Measurements from ENCODE around the gene HTD2. TPM values are rescaled to one million over a fixed set of nuclear protein-coding genes. Genes with fewer than 3 reads are reported as not detected.
A peak's percentile ranks its signal among the peaks of the same experiment; 100 is the strongest.
"Not testable (repeated sequence)": the region's sequence is repeated elsewhere in the genome, so short reads cannot be mapped to it uniquely, and the experiment has no call there.

The HTD2 gene
- 7.6 TPM for polyA plus RNA-seq (2013, experiment 1 of 2)
- polyA plus RNA-seq (2013, experiment 2 of 2): 7.9 TPM

GRCh38 chr3:58305882-58306711, at the start of gene HTD2, which contains the start of gene RPP14:
TSS of gene HTD2 (plus strand) at chr3:58306520. CDS start at chr3:58317614, 11,094 bp downstream.
TSS of gene RPP14 (plus strand) at chr3:58306245. CDS start at chr3:58310330, 4,085 bp downstream.
- 5 to 8% methylated on average over 67 to 68 of the region's 71 CpGs for WGBS, 2 experiments (ENCODE audit: insufficient coverage in 2 of 2)
- H3K4me1 ChIP-seq (ENCODE audit: control insufficient read depth, insufficient read depth, low read length, poor library complexity, severe bottlenecking): no peaks in the 10 kb centered on the region
- H3K27ac ChIP-seq (ENCODE audit: low read depth, low read length, severe bottlenecking): peak within 1 kb of the TSS; percentile 99
- peak within 1 kb of the TSS; percentile 76 for H3K4me3 ChIP-seq (ENCODE audit: extremely low read depth, insufficient read depth, low read length, poor library complexity, severe bottlenecking)
- peaks cover 33% of the 10 kb centered on the region for H3K36me3 ChIP-seq (ENCODE audit: control insufficient read depth, insufficient read depth, low read length)
- no peaks in the 10 kb centered on the region for H3K9me3 ChIP-seq (ENCODE audit: control insufficient read depth, low read length)

- H3K36me3 ChIP-seq (ENCODE audit: control insufficient read depth, insufficient read depth, low read length): no peaks in the 10 kb centered on the region
- H3K9me3 ChIP-seq (ENCODE audit: control insufficient read depth, low read length): no peaks in the 10 kb centered on the region
- no peak overlapping the region for H3K4me3 ChIP-seq (ENCODE audit: extremely low read depth, insufficient read depth, low read length, poor library complexity, severe bottlenecking)
- H3K4me1 ChIP-seq (ENCODE audit: control insufficient read depth, insufficient read depth, low read length, poor library complexity, severe bottlenecking): peaks cover 8% of the 10 kb centered on the region
- 89 to 92% methylated on average over 9 of the region's 10 CpGs for WGBS, 2 experiments (ENCODE audit: insufficient coverage in 2 of 2)
- H3K27ac ChIP-seq (ENCODE audit: low read depth, low read length, severe bottlenecking): no peak overlapping the region
Observed at GRCh38 chr3:58258392-58259055, 47.8 kb upstream of the HTD2 start.

- H3K27ac ChIP-seq (ENCODE audit: low read depth, low read length, severe bottlenecking): peak overlapping the region; percentile 5
- H3K9me3 ChIP-seq (ENCODE audit: control insufficient read depth, low read length): no peaks in the 10 kb centered on the region
- no peaks in the 10 kb centered on the region for H3K36me3 ChIP-seq (ENCODE audit: control insufficient read depth, insufficient read depth, low read length)
- peaks cover 8% of the 10 kb centered on the region for H3K4me1 ChIP-seq (ENCODE audit: control insufficient read depth, insufficient read depth, low read length, poor library complexity, severe bottlenecking)
- no peak overlapping the region for H3K4me3 ChIP-seq (ENCODE audit: extremely low read depth, insufficient read depth, low read length, poor library complexity, severe bottlenecking)
- 90 to 93% methylated on average over 3 to 5 of the region's 6 CpGs for WGBS, 2 experiments (ENCODE audit: insufficient coverage in 2 of 2)
Observed at GRCh38 chr3:58260261-58260731, 46.0 kb upstream of the HTD2 start.

GRCh38 chr3:58260733-58261132, 45.6 kb upstream of the HTD2 start:
- 90 to 92% methylated on average over 6 of the region's 6 CpGs for WGBS, 2 experiments (ENCODE audit: insufficient coverage in 2 of 2)
- H3K36me3 ChIP-seq (ENCODE audit: control insufficient read depth, insufficient read depth, low read length): no peaks in the 10 kb centered on the region
- no peaks in the 10 kb centered on the region for H3K9me3 ChIP-seq (ENCODE audit: control insufficient read depth, low read length)
- no peak overlapping the region for H3K27ac ChIP-seq (ENCODE audit: low read depth, low read length, severe bottlenecking)
- peaks cover 8% of the 10 kb centered on the region for H3K4me1 ChIP-seq (ENCODE audit: control insufficient read depth, insufficient read depth, low read length, poor library complexity, severe bottlenecking)
- H3K4me3 ChIP-seq (ENCODE audit: extremely low read depth, insufficient read depth, low read length, poor library complexity, severe bottlenecking): no peak overlapping the region

GRCh38 chr3:58261954-58262666, 44.2 kb upstream of the HTD2 start:
- Histone ChIP-seq H3K36me3 (ENCODE audit: control insufficient read depth, insufficient read depth, low read length) (no peaks in the 10 kb centered on the region), H3K27ac (ENCODE audit: low read depth, low read length, severe bottlenecking) (no peak overlapping the region), H3K4me3 (ENCODE audit: extremely low read depth, insufficient read depth, low read length, poor library complexity, severe bottlenecking) (no peak overlapping the region), H3K9me3 (ENCODE audit: control insufficient read depth, low read length) (no peaks in the 10 kb centered on the region), H3K4me1 (ENCODE audit: control insufficient read depth, insufficient read depth, low read length, poor library complexity, severe bottlenecking) (peaks cover 8% of the 10 kb centered on the region)
- 96 to 100% methylated on average over 1 to 2 of the region's 3 CpGs for WGBS, 2 experiments (ENCODE audit: insufficient coverage in 2 of 2)

GRCh38 chr3:58266577-58266976, 39.7 kb upstream of the HTD2 start:
- Histone ChIP-seq H3K4me3 (ENCODE audit: extremely low read depth, insufficient read depth, low read length, poor library complexity, severe bottlenecking) (no peak overlapping the region), H3K36me3 (ENCODE audit: control insufficient read depth, insufficient read depth, low read length) (no peaks in the 10 kb centered on the region), H3K4me1 (ENCODE audit: control insufficient read depth, insufficient read depth, low read length, poor library complexity, severe bottlenecking) (no peaks in the 10 kb centered on the region), H3K27ac (ENCODE audit: low read depth, low read length, severe bottlenecking) (no peak overlapping the region), H3K9me3 (ENCODE audit: control insufficient read depth, low read length) (no peaks in the 10 kb centered on the region)
- WGBS, 2 experiments (ENCODE audit: insufficient coverage in 2 of 2): no CpG with 5 or more reads among the region's 1 CpG

- 71 to 100% methylated on average over 1 of the region's 1 CpG for WGBS, 2 experiments (ENCODE audit: insufficient coverage in 2 of 2)
- not testable (repeated sequence) for H3K4me3 ChIP-seq (ENCODE audit: extremely low read depth, insufficient read depth, low read length, poor library complexity, severe bottlenecking); H3K9me3 ChIP-seq (ENCODE audit: control insufficient read depth, low read length); H3K36me3 ChIP-seq (ENCODE audit: control insufficient read depth, insufficient read depth, low read length); H3K4me1 ChIP-seq (ENCODE audit: control insufficient read depth, insufficient read depth, low read length, poor library complexity, severe bottlenecking); H3K27ac ChIP-seq (ENCODE audit: low read depth, low read length, severe bottlenecking)
Observed at GRCh38 chr3:58267543-58267942, 38.8 kb upstream of the HTD2 start.

GRCh38 chr3:58269356-58269755, 37.0 kb upstream of the HTD2 start:
- H3K27ac ChIP-seq (ENCODE audit: low read depth, low read length, severe bottlenecking): no peak overlapping the region
- H3K4me3 ChIP-seq (ENCODE audit: extremely low read depth, insufficient read depth, low read length, poor library complexity, severe bottlenecking): no peak overlapping the region
- no peaks in the 10 kb centered on the region for H3K36me3 ChIP-seq (ENCODE audit: control insufficient read depth, insufficient read depth, low read length)
- H3K4me1 ChIP-seq (ENCODE audit: control insufficient read depth, insufficient read depth, low read length, poor library complexity, severe bottlenecking): no peaks in the 10 kb centered on the region
- 100% methylated on average over 1 to 2 of the region's 2 CpGs for WGBS, 2 experiments (ENCODE audit: insufficient coverage in 2 of 2)
- no peaks in the 10 kb centered on the region for H3K9me3 ChIP-seq (ENCODE audit: control insufficient read depth, low read length)

GRCh38 chr3:58270485-58270884, 35.8 kb upstream of the HTD2 start:
- Histone ChIP-seq H3K9me3 (ENCODE audit: control insufficient read depth, low read length) (no peaks in the 10 kb centered on the region), H3K27ac (ENCODE audit: low read depth, low read length, severe bottlenecking) (no peak overlapping the region), H3K36me3 (ENCODE audit: control insufficient read depth, insufficient read depth, low read length) (no peaks in the 10 kb centered on the region), H3K4me3 (ENCODE audit: extremely low read depth, insufficient read depth, low read length, poor library complexity, severe bottlenecking) (no peak overlapping the region), H3K4me1 (ENCODE audit: control insufficient read depth, insufficient read depth, low read length, poor library complexity, severe bottlenecking) (no peaks in the 10 kb centered on the region)
- WGBS, 2 experiments (ENCODE audit: insufficient coverage in 2 of 2): 79 to 92% methylated on average over 2 of the region's 2 CpGs

GRCh38 chr3:58271901-58272501, 34.3 kb upstream of the HTD2 start:
- no peak overlapping the region for H3K4me3 ChIP-seq (ENCODE audit: extremely low read depth, insufficient read depth, low read length, poor library complexity, severe bottlenecking)
- no peaks in the 10 kb centered on the region for H3K36me3 ChIP-seq (ENCODE audit: control insufficient read depth, insufficient read depth, low read length)
- 88 to 100% methylated on average over 2 to 4 of the region's 7 CpGs for WGBS, 2 experiments (ENCODE audit: insufficient coverage in 2 of 2)
- H3K9me3 ChIP-seq (ENCODE audit: control insufficient read depth, low read length): no peaks in the 10 kb centered on the region
- no peaks in the 10 kb centered on the region for H3K4me1 ChIP-seq (ENCODE audit: control insufficient read depth, insufficient read depth, low read length, poor library complexity, severe bottlenecking)
- no peak overlapping the region for H3K27ac ChIP-seq (ENCODE audit: low read depth, low read length, severe bottlenecking)
